Activated naive CD8-positive, alpha-beta T cell treated with anti-CD3 and anti-CD28 coated beads, Interleukin-2, amount 10 ng/mL, durations not matched to agents 7 days and 5 days (primary cell): ENCODE results near the gene ELMOD3. TPM values are rescaled to one million over a fixed set of nuclear protein-coding genes. Genes with fewer than 3 reads are reported as not detected.
"Not testable (repeated sequence)": the region's sequence is repeated elsewhere in the genome, so short reads cannot be mapped to it uniquely, and the experiment has no call there.

Experiments used
- ATAC-seq: fragments of 150-1000 bp; cut with Tn5 transposase; one replicate; pipeline ENCODE4 v1.10.0; 2021; ENCODE audit warnings: low read depth, moderate library complexity
- POLR2A ChIA-PET: fragments of 350-600 bp; sonication (Branson Sonifier 250); formaldehyde crosslinking; loops from one replicate; lab custom pipeline; 2021; ENCODE audit warnings: antibody characterized with exemption; lab: Charles Lee
- DNase-seq: peaks from one replicate; pipeline ENCODE4 v3.0.0; 2021
- H3K27ac Mint-ChIP-seq: one replicate; pipeline ENCODE4 v1.8.0; 2022; ENCODE audit warnings: mild to moderate bottlenecking, mixed read lengths
- H3K27me3 Mint-ChIP-seq: one replicate; pipeline ENCODE4 v1.8.0; 2022; ENCODE audit warnings: mild to moderate bottlenecking, moderate library complexity, mixed read lengths
- H3K36me3 Mint-ChIP-seq: one replicate; pipeline ENCODE4 v1.8.0; 2021; ENCODE audit warnings: mild to moderate bottlenecking, mixed read lengths
- H3K4me1 Mint-ChIP-seq: one replicate; pipeline ENCODE4 v1.8.0; 2021; ENCODE audit warnings: mixed read lengths
- H3K4me3 Mint-ChIP-seq: one replicate; pipeline ENCODE4 v1.8.0; 2022; ENCODE audit warnings: mild to moderate bottlenecking, moderate library complexity, mixed read lengths
- H3K9me3 Mint-ChIP-seq: one replicate; pipeline ENCODE4 v1.8.0; 2021; ENCODE audit warnings: mixed read lengths
- total RNA-seq, 2 experiments: library from RNA; stranded (reverse); gene quantifications; one replicate each; pipeline ENCODE4 v1.2.3, GENCODE V29; 2021

Gene ELMOD3
- total RNA-seq, 2 experiments from 2014 or later, result 23.1 to 26.4 TPM

- Mint-ChIP-seq H3K4me3 (peak overlapping the region; percentile 99), H3K4me1 (peaks cover 55% of the 10 kb centered on the region), H3K27me3 (no peaks in the 10 kb centered on the region), H3K9me3 (no peaks in the 10 kb centered on the region), H3K27ac (peak overlapping the region; percentile 71), H3K36me3 (peaks cover 79% of the 10 kb centered on the region)
- no peak for DNase-seq
- ATAC-seq, result no peak
- POLR2A ChIA-PET, result interaction anchor here (0.7 to 4.9 kb wide), 7 partner anchors 9 to 871 kb away, joined by 3 to 35 read pairs (median 4); partner anchors contain the start of genes ELMOD3 and RETSAT
Observed at GRCh38 chr2:85323351-85323987, 31.1 kb upstream of the ELMOD3 start.

GRCh38 chr2:85323988-85324367 is 30.6 kb upstream of the ELMOD3 start:
- POLR2A ChIA-PET, result interaction anchor here (0.7 to 4.9 kb wide), 6 partner anchors 10 to 870 kb away, joined by 3 to 35 read pairs (median 8); partner anchors contain the start of genes ELMOD3 and RETSAT
- H3K27me3 Mint-ChIP-seq, ATAC-seq, H3K9me3 Mint-ChIP-seq, DNase-seq: not testable (repeated sequence)
- Mint-ChIP-seq H3K4me1 (peaks cover 53% of the 10 kb centered on the region), H3K27ac (peak overlapping the region; percentile 71), H3K4me3 (peak overlapping the region; percentile 99), H3K36me3 (peaks cover 77% of the 10 kb centered on the region)

GRCh38 chr2:85324639-85325465 is 29.7 kb upstream of the ELMOD3 start:
- H3K36me3 Mint-ChIP-seq, result peaks cover 75% of the 10 kb centered on the region
- H3K27me3 Mint-ChIP-seq, result no peaks in the 10 kb centered on the region
- ATAC-seq, result no peak
- DNase-seq, result no peak
- peak overlapping the region; percentile 100 for H3K27ac Mint-ChIP-seq
- H3K4me3 Mint-ChIP-seq, result peak overlapping the region; percentile 99
- no peaks in the 10 kb centered on the region for H3K9me3 Mint-ChIP-seq
- POLR2A ChIA-PET, result interaction anchor here (0.7 to 4.9 kb wide), 6 partner anchors 11 to 1236 kb away, joined by 3 to 35 read pairs (median 9); partner anchors contain the start of genes ELMOD3, MAT2A and RETSAT
- peaks cover 53% of the 10 kb centered on the region for H3K4me1 Mint-ChIP-seq

- POLR2A ChIA-PET, result interaction anchor here (1.0 to 4.9 kb wide), 6 partner anchors 12 to 215 kb away, joined by 4 to 35 read pairs (median 22); partner anchors contain the start of genes ELMOD3, MAT2A and RETSAT
- Mint-ChIP-seq H3K36me3 (peaks cover 70% of the 10 kb centered on the region), H3K27ac (peak overlapping the region; percentile 100), H3K4me1 (peaks cover 48% of the 10 kb centered on the region), H3K27me3 (no peaks in the 10 kb centered on the region), H3K4me3 (peak overlapping the region; percentile 99), H3K9me3 (no peaks in the 10 kb centered on the region)
- ATAC-seq (no peak), DNase-seq (no peak)
Observed at GRCh38 chr2:85325466-85325811, 29.1 kb upstream of the ELMOD3 start.

- Mint-ChIP-seq H3K4me1 (peaks cover 38% of the 10 kb centered on the region), H3K36me3 (peaks cover 59% of the 10 kb centered on the region), H3K4me3 (peak overlapping the region; percentile 99), H3K9me3 (no peaks in the 10 kb centered on the region), H3K27me3 (no peaks in the 10 kb centered on the region), H3K27ac (peak overlapping the region; percentile 100)
- DNase-seq (peak; percentile 61), ATAC-seq (peak; percentile 32)
- POLR2A ChIA-PET, result interaction anchor here (0.6 to 4.9 kb wide), 28 partner anchors 8 to 1459 kb away, joined by 3 to 84 read pairs (median 5); partner anchors contain the start of genes ELMOD3, GGCX, KCMF1 and MAT2A
Observed at GRCh38 chr2:85326406-85327159, 28.0 kb upstream of the ELMOD3 start.

GRCh38 chr2:85327160-85327821 is 27.3 kb upstream of the ELMOD3 start:
- DNase-seq, result peak; percentile 79
- peaks cover 32% of the 10 kb centered on the region for H3K4me1 Mint-ChIP-seq
- H3K27ac Mint-ChIP-seq, result peak overlapping the region; percentile 100
- H3K4me3 Mint-ChIP-seq, result peak overlapping the region; percentile 99
- H3K27me3 Mint-ChIP-seq, result no peaks in the 10 kb centered on the region
- peaks cover 52% of the 10 kb centered on the region for H3K36me3 Mint-ChIP-seq
- no peaks in the 10 kb centered on the region for H3K9me3 Mint-ChIP-seq
- peak; percentile 41 for ATAC-seq
- POLR2A ChIA-PET, result interaction anchor here (0.7 to 4.9 kb wide), 29 partner anchors 9 to 785 kb away, joined by 3 to 84 read pairs (median 5); partner anchors contain the start of genes ELMOD3, GGCX, KCMF1 and MAT2A

- Mint-ChIP-seq H3K4me3 (peak within 1 kb of the TSS; percentile 99), H3K36me3 (peaks cover 45% of the 10 kb centered on the region)
- POLR2A ChIA-PET, result interaction anchor here (0.7 to 4.9 kb wide), 28 partner anchors 9 to 430 kb away, joined by 3 to 84 read pairs (median 5); partner anchors contain the start of genes ELMOD3, KCMF1, MAT2A and RETSAT
Observed at GRCh38 chr2:85327822-85328617, 26.5 kb upstream of the ELMOD3 start, which contains the start of gene TGOLN2. Gene TGOLN2, minus strand, starts transcription at chr2:85327989. Its CDS starts 27 bp downstream, at chr2:85327962.

GRCh38 chr2:85329181-85329651 is 25.4 kb upstream of the ELMOD3 start:
- H3K27ac Mint-ChIP-seq, result no peak overlapping the region
- ATAC-seq (no peak), DNase-seq (no peak)
- H3K9me3 Mint-ChIP-seq, result no peaks in the 10 kb centered on the region
- H3K27me3 Mint-ChIP-seq, result no peaks in the 10 kb centered on the region
- H3K4me3 Mint-ChIP-seq, result peak overlapping the region; percentile 9
- H3K36me3 Mint-ChIP-seq, result peaks cover 35% of the 10 kb centered on the region
- H3K4me1 Mint-ChIP-seq, result peaks cover 18% of the 10 kb centered on the region
- POLR2A ChIA-PET, result interaction anchor here (1.2 to 4.6 kb wide), 2 partner anchors 108 to 211 kb away, joined by 3 to 32 read pairs; partner anchors contain the start of gene MAT2A

More at GRCh38 chr2:85327822-85328617, 26.5 kb upstream of the ELMOD3 start, which contains the start of gene TGOLN2:
- Mint-ChIP-seq H3K4me1 (peaks cover 25% of the 10 kb centered on the region), H3K9me3 (no peaks in the 10 kb centered on the region), H3K27me3 (no peaks in the 10 kb centered on the region), H3K27ac (peak within 1 kb of the TSS; percentile 100)
- ATAC-seq (peak; percentile 84), DNase-seq (peak; percentile 97)

GRCh38 chr2:85329701-85330100 is 24.9 kb upstream of the ELMOD3 start:
- ATAC-seq, H3K4me3 Mint-ChIP-seq, H3K9me3 Mint-ChIP-seq, DNase-seq, H3K27me3 Mint-ChIP-seq: not testable (repeated sequence)
- Mint-ChIP-seq H3K27ac (peak overlapping the region; percentile 2), H3K4me1 (peaks cover 14% of the 10 kb centered on the region), H3K36me3 (peaks cover 30% of the 10 kb centered on the region)
- POLR2A ChIA-PET, result interaction anchor here (0.7 kb wide), 1 partner anchor 560 kb away, joined by 7 read pairs; no protein-coding TSS in a partner anchor

- Mint-ChIP-seq H3K4me3 (no peak overlapping the region), H3K27me3 (no peaks in the 10 kb centered on the region), H3K27ac (no peak overlapping the region), H3K4me1 (peaks cover 8% of the 10 kb centered on the region), H3K36me3 (peaks cover 17% of the 10 kb centered on the region), H3K9me3 (no peaks in the 10 kb centered on the region)
- no peak for ATAC-seq
- POLR2A ChIA-PET, result interaction anchor here (0.9 kb wide), 1 partner anchor 21 kb away, joined by 3 read pairs; no protein-coding TSS in a partner anchor
- DNase-seq, result no peak
Observed at GRCh38 chr2:85330839-85331636, 23.5 kb upstream of the ELMOD3 start.
